K562 (cell line): ENCODE measurements around the gene VMA21. TPM values are rescaled to one million over a fixed set of nuclear protein-coding genes. Genes with fewer than 3 reads are reported as not detected.

Experiments
- CBFA2T2 ChIP-seq: fragments of 450-650 bp; conservative IDR thresholded peaks from 2 replicates; pipeline ENCODE4 v1.6.1; 2017; ENCODE audit warnings: mild to moderate bottlenecking
- CBX3 ChIP-seq, 2 experiments: IDR thresholded peaks; 1 replicate in 1 of 2; 2 replicates in 1 of 2; pipeline ENCODE4 v1.6.1; 2012; ENCODE audit warnings: inconsistent platforms in 2 of 2, low read length in 2 of 2, borderline replicate concordance in 1 of 2, control low read depth in 1 of 2
- HCFC1 ChIP-seq: IDR thresholded peaks from 2 replicates; pipeline ENCODE4 v1.6.1; 2012; ENCODE audit warnings: low read depth, low read length, improper control_type of control experiment
- MCM7 ChIP-seq, 2 experiments: fragments of 450-650 bp; IDR thresholded peaks; 2 replicates each; pipeline ENCODE4 v1.6.1; 2016 to 2018
- MYC ChIP-seq, 2 experiments: fragments of 250-450 bp in 1 of 2; sonication (Bioruptor Pico) in 1 of 2; IDR thresholded peaks; 2 replicates each; pipeline versions ENCODE4 v1.5.1 to v1.6.1; 2012 to 2021; ENCODE audit warnings: low read depth in 2 of 2, borderline replicate concordance in 1 of 2, improper control_type of control experiment in 1 of 2, low read length in 1 of 2, mild to moderate bottlenecking in 1 of 2, moderate library complexity in 1 of 2
- NR2C2 ChIP-seq, 2 experiments: fragments of 200-800 bp in 1 of 2; sonication (Bioruptor generic) in 1 of 2; sonication (generic) in 1 of 2; formaldehyde crosslinking in 1 of 2; IDR thresholded peaks; 2 replicates each; pipeline versions ENCODE4 v1.6.1 to v1.8.0; 2016 to 2022; ENCODE audit warnings: mild to moderate bottlenecking in 1 of 2, missing compliant biosample characterization in 1 of 2, missing genetic modification characterization in 1 of 2, missing genetic modification reagents in 1 of 2
- POLR2G ChIP-seq: fragments of 200-400 bp; formaldehyde crosslinking; IDR thresholded peaks from 2 replicates; pipeline ENCODE4 v1.6.1; 2017; ENCODE audit warnings: low read depth, mild to moderate bottlenecking, antibody characterized with exemption, low read length, moderate library complexity
- RBBP5 ChIP-seq: fragments of 200-600 bp; sonication (generic); IDR thresholded peaks from 2 replicates; pipeline ENCODE4 v1.6.1; 2012; ENCODE audit warnings: borderline replicate concordance, mild to moderate bottlenecking, low read length, control low read depth, inconsistent platforms; ENCODE audit not compliant: insufficient read depth, poor library complexity, severe bottlenecking
- SOX6 ChIP-seq: fragments of 450-650 bp; IDR thresholded peaks from 2 replicates; pipeline ENCODE4 v1.6.1; 2014; ENCODE audit warnings: mild to moderate bottlenecking
- STAT5A ChIP-seq: IDR thresholded peaks from 2 replicates; pipeline ENCODE4 v1.6.1; 2012; ENCODE audit warnings: low read length, inconsistent platforms, borderline replicate concordance
- SUPT5H ChIP-seq: fragments of 450-650 bp; IDR thresholded peaks from 2 replicates; pipeline ENCODE4 v1.6.1; 2016
- ZBTB1 ChIP-seq: sonication (generic); formaldehyde crosslinking; IDR thresholded peaks from 2 replicates; pipeline ENCODE4 v1.8.1; 2023; ENCODE audit warnings: missing genetic modification reagents, low read depth, mild to moderate bottlenecking, borderline replicate concordance
- ZNF780A ChIP-seq: fragments of 250-450 bp; sonication (Bioruptor Pico); IDR thresholded peaks from 2 replicates; pipeline ENCODE4 v1.5.0; 2021; ENCODE audit warnings: mild to moderate bottlenecking
- polyA plus RNA-seq, 8 experiments: library from polyadenylated mRNA; depleted of rRNA in 4 of 8; stranded (reverse) in 5 of 8; unstranded in 3 of 8; fragments of >200 nt; fragmentation: Nextera tagmentation in 2 of 8; fragmentation: Illumina TruSeq in 1 of 8; extraction: Ambion mirVana in 2 of 8; extraction: Trizol in 1 of 8; gene quantifications; 2 replicates each; pipeline versions ENCODE4 v1.2.1 to v1.2.3, GENCODE V29; 2011 to 2014; ENCODE audit warnings: inconsistent platforms in 1 of 8, missing spikeins in 1 of 8
- total RNA-seq, 7 experiments: library from RNA; depleted of rRNA in 6 of 7; stranded (reverse); fragments of >200 nt in 6 of 7; fragmentation: Illumina TruSeq in 2 of 7; extraction: Trizol in 2 of 7; gene quantifications; 2 replicates each; pipeline versions ENCODE4 v1.2.1 to v1.2.3, GENCODE V29; 2011 to 2021; ENCODE audit warnings: low replicate concordance in 1 of 7
- TF ChIP-seq, protein P1 (sequence below), 2 experiments: fragments of 450-650 bp; formaldehyde crosslinking in 1 of 2; IDR thresholded peaks; 2 replicates each; pipeline versions ENCODE4 v1.4.0 to v1.6.1; 2014 to 2020; ENCODE audit warnings: mild to moderate bottlenecking in 2 of 2, borderline replicate concordance in 1 of 2, low read depth in 1 of 2
- TF ChIP-seq, protein P2 (sequence below), 2 experiments: fragments of 200-800 bp in 1 of 2; sonication (Bioruptor generic) in 1 of 2; sonication (generic) in 1 of 2; formaldehyde crosslinking in 1 of 2; IDR thresholded peaks in 1 of 2; conservative IDR thresholded peaks in 1 of 2; 2 replicates each; pipeline versions ENCODE4 v1.5.0 to v1.6.1; 2016 to 2020; ENCODE audit warnings: missing compliant biosample characterization in 1 of 2, missing genetic modification characterization in 1 of 2, missing genetic modification reagents in 1 of 2

Gene VMA21
- total and polyA plus RNA-seq, 9 of the 15 experiments (the other 6 are each of a cell fraction or from before 2014, with no cell fraction given), result 17.5 to 101 (median 47.5) TPM

DNA sequence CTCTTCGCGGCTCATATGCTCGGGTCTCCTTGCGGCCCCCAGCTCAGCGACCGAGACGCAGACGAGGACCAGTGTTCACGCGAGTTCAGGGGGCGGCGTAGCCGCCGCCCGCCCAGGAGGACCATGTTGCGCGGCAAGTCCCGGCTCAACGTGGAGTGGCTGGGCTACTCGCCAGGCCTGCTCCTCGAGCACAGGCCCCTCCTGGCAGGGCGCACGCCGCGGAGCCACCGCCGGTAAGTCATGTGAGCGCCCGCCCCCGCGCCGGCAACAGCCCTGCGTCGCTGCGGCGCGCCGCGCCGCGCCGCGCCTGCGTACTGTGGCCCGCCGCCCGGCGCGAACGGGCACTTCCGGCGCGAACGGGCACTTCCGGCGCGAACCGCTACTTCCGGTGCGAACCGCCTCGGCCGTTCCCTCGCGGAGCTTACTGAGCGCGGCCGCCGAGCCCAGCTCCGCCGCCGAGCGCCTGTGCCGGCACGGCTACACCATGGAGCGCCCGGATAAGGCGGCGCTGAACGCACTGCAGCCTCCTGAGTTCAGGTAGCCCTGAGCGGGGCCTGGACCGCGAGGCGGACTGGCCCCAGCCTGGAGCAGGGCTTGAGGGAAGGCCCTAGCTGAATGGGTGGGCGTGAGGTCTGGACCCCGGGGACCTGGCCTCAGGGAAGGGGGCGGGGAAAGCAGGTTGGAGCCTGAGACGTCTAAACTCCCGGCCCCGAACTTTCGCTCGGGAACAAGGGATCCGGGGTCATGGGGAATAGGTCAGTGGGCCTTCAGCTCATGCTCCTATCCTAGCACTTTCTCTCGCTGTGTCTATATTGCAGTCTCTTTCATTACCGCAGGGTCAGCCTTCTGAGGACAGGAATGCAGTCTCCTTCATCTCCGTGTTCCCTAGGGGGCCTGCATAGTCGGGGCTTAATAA is at the start of gene VMA21 (continued):
- TF ChIP-seq, protein P1, sequence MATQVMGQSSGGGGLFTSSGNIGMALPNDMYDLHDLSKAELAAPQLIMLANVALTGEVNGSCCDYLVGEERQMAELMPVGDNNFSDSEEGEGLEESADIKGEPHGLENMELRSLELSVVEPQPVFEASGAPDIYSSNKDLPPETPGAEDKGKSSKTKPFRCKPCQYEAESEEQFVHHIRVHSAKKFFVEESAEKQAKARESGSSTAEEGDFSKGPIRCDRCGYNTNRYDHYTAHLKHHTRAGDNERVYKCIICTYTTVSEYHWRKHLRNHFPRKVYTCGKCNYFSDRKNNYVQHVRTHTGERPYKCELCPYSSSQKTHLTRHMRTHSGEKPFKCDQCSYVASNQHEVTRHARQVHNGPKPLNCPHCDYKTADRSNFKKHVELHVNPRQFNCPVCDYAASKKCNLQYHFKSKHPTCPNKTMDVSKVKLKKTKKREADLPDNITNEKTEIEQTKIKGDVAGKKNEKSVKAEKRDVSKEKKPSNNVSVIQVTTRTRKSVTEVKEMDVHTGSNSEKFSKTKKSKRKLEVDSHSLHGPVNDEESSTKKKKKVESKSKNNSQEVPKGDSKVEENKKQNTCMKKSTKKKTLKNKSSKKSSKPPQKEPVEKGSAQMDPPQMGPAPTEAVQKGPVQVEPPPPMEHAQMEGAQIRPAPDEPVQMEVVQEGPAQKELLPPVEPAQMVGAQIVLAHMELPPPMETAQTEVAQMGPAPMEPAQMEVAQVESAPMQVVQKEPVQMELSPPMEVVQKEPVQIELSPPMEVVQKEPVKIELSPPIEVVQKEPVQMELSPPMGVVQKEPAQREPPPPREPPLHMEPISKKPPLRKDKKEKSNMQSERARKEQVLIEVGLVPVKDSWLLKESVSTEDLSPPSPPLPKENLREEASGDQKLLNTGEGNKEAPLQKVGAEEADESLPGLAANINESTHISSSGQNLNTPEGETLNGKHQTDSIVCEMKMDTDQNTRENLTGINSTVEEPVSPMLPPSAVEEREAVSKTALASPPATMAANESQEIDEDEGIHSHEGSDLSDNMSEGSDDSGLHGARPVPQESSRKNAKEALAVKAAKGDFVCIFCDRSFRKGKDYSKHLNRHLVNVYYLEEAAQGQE (IDR thresholded peaks at IDR 0.05; ENCODE audit: borderline replicate concordance), result peak; percentile 46
- TF ChIP-seq, protein P1 (CRISPR knock-in tag; IDR thresholded peaks at IDR 0.05; ENCODE audit: low read depth), result no peak
- no peak for TF ChIP-seq NR2C2 (CRISPR knock-in tag; IDR thresholded peaks at IDR 0.05)
- peak; percentile 79; the same call in 1 of the 2 replicates for TF ChIP-seq NR2C2 (tag; IDR thresholded peaks at IDR 0.05)
- no peak for TF ChIP-seq CBFA2T2
- no peak for TF ChIP-seq MCM7 (IDR thresholded peaks at IDR 0.05)
- TF ChIP-seq MYC (IDR thresholded peaks at IDR 0.05; ENCODE audit: low read depth, low read length), result peak; percentile 78
- no peak for TF ChIP-seq MYC (CRISPR knock-in tag; IDR thresholded peaks at IDR 0.05; ENCODE audit: borderline replicate concordance, low read depth)
- TF ChIP-seq, protein P2, sequence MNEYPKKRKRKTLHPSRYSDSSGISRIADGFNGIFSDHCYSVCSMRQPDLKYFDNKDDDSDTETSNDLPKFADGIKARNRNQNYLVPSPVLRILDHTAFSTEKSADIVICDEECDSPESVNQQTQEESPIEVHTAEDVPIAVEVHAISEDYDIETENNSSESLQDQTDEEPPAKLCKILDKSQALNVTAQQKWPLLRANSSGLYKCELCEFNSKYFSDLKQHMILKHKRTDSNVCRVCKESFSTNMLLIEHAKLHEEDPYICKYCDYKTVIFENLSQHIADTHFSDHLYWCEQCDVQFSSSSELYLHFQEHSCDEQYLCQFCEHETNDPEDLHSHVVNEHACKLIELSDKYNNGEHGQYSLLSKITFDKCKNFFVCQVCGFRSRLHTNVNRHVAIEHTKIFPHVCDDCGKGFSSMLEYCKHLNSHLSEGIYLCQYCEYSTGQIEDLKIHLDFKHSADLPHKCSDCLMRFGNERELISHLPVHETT (CRISPR knock-in tag; conservative IDR thresholded peaks at IDR 0.05 in 1 of 2, IDR thresholded peaks at IDR 0.05 in 1 of 2), result peak in 1 of 2 experiments; percentile 79; a peak in 2 of 4 replicates
- no peak for TF ChIP-seq STAT5A
- 0 out of 2 replicates have a peak, but pooled peaks have one; percentile 30 for TF ChIP-seq SOX6
- TF ChIP-seq ZBTB1 (CRISPR knock-in tag), result peak; percentile 66; the same call in 1 of the 2 replicates
- TF ChIP-seq RBBP5, result peak; percentile 91
- peak in 1 of 2 experiments; percentile 61; a peak in 1 of 3 replicates for TF ChIP-seq CBX3 (IDR thresholded peaks at IDR 0.05; ENCODE audit: borderline replicate concordance in 1 of 2, low read length in 2 of 2)
- peak; percentile 69 for TF ChIP-seq HCFC1
- TF ChIP-seq ZNF780A (CRISPR knock-in tag), result no peak
- peak; percentile 93 for TF ChIP-seq POLR2G
- peak; percentile 79 for TF ChIP-seq SUPT5H
